ENCODE results near the gene CRTC1.

The CRTC1 gene

DNA sequence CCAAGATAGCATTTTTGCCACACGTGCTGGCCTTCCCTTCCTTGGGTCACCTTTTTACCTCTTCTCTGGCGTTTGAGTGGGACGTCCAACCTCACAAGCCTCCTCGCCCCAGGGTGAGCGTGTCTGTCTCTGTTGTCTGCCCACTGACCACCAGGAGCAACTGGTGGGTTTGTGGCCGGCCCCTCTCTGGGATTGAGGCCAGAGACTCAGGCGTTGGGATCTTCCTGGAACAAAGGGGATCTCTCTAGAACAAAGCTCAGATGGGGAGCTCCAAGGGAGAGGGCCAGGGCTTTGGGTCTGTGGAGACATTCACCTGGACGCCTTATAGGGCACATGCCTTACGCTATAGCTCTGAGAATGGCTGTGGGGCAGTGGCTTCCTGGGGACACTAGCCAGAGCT is 90.2 kb downstream of the CRTC1 start:
- TF ChIP-seq, protein P1, sequence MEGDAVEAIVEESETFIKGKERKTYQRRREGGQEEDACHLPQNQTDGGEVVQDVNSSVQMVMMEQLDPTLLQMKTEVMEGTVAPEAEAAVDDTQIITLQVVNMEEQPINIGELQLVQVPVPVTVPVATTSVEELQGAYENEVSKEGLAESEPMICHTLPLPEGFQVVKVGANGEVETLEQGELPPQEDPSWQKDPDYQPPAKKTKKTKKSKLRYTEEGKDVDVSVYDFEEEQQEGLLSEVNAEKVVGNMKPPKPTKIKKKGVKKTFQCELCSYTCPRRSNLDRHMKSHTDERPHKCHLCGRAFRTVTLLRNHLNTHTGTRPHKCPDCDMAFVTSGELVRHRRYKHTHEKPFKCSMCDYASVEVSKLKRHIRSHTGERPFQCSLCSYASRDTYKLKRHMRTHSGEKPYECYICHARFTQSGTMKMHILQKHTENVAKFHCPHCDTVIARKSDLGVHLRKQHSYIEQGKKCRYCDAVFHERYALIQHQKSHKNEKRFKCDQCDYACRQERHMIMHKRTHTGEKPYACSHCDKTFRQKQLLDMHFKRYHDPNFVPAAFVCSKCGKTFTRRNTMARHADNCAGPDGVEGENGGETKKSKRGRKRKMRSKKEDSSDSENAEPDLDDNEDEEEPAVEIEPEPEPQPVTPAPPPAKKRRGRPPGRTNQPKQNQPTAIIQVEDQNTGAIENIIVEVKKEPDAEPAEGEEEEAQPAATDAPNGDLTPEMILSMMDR (IDR thresholded peaks at IDR 0.05; ENCODE audit: low read depth, low read length) = no peak
- no peak overlapping the region for H3K4me3 ChIP-seq (replicated peaks in 1 of 2; ENCODE audit: low read depth in 2 of 2, low read length in 2 of 2)
- no peak for DNase-seq (ENCODE audit: low read depth in 2 of 2)

DNA sequence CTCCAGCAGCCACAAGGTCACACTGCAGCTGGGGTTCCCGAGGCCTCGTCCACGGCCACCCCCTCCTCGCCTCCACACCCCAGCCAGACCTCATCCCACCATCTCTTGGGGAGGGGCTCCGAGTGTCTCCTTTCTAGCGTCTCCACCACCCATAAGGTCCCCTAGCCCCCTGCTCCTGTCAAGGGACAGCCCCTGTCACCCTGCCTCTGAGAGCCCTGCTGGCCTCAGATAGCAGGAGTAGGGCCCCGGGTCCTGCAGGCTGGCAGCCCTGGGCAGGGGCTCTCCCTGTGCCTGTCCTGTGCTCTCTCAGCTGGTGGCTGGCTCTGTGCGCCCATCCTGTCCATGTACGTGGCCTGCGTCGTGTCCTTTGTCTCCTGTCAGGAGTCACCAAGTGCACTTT is 90.6 kb downstream of the CRTC1 start:
- TF ChIP-seq, protein P1 (IDR thresholded peaks at IDR 0.05; ENCODE audit: low read depth, low read length) = no peak
- no peak for DNase-seq (ENCODE audit: low read depth in 2 of 2)
- no peak overlapping the region for H3K4me3 ChIP-seq (replicated peaks in 1 of 2; ENCODE audit: low read depth in 2 of 2, low read length in 2 of 2)

DNA sequence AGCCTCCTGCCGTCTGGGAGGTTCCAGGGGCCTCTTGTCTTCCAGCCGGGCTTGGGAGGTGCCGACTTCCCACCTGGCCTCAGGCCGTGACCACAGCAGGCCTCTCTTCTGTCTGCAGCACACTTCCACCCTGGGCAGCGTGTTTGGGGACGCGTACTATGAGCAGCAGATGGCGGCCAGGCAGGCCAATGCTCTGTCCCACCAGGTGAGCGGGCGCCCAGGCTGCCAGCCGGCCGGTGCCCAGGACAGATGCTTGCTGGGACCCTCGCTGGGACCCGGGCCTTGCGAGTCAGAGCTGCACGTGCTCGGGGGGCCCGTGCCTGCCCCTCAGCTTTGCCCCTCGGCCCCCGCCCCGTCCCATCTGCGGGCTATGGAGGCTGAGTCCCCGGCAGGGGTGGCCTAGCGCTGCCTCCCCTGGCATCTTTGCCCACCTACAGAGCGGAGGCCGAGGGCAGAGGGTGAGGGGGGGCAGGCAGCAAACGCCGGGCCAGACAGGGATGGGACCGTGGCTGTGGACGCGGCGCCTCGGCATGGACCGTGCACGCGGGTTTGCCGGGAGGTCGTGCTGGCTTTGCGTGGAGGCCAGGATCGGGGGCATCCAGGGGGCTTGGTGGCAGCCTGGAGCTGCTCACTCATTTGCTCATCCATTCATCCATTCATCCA is 91.4 kb downstream of the CRTC1 start:
- TF ChIP-seq, protein P1 (IDR thresholded peaks at IDR 0.05; ENCODE audit: low read depth, low read length) = no peak
- no peak for DNase-seq (ENCODE audit: low read depth in 2 of 2)
- no peak overlapping the region for H3K4me3 ChIP-seq (replicated peaks in 1 of 2; ENCODE audit: low read depth in 2 of 2, low read length in 2 of 2)

DNA sequence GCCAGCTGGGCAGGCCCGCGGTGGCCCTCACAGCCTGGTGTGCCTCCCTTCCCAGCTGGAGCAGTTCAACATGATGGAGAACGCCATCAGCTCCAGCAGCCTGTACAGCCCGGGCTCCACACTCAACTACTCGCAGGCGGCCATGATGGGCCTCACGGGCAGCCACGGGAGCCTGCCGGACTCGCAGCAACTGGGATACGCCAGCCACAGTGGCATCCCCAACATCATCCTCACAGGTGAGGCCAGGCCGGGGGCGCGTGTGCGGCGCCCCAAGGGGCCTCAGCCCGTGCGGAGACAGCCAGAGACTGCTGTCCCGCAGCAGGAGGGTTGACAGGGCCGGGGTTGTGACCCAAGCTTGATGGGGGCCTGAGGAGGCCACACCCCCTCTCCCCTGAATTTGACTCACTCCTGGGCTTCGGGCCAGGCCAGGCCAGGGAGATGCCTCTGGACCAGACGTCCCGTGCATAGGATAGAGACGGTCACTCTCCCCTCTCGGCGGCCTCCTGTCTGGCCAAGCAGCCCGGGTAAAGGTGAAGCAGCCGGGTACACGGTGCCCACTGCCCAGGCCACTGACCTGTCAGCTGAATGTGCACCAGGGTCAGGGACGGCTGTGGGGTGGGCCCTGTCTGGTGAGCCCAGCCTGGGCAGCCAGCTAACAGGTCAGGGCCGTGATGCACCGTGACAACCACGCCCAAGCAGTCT is 92.3 kb downstream of the CRTC1 start:
- DNase-seq (ENCODE audit: low read depth in 2 of 2) = peak; percentile 28 to 69
- no peak overlapping the region for H3K4me3 ChIP-seq (replicated peaks in 1 of 2; ENCODE audit: low read depth in 2 of 2, low read length in 2 of 2)
- TF ChIP-seq, protein P1 (IDR thresholded peaks at IDR 0.05; ENCODE audit: low read depth, low read length) = no peak

DNA sequence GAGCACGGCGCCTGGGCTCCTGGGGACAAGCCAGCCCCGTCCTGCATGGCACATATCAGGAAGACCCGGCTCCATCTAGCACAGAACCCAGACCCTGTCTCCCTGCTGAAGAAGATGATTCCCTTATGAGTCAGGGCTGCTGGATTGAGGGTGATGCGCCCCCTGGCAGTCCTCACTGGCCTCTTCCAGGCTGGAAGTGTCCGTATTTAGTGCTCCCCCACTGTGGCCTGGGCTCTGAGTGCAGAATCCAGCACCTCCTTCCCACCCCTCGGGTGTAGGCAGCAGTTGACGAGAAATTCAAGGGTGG is 92.8 kb downstream of the CRTC1 start:
- TF ChIP-seq, protein P1 (IDR thresholded peaks at IDR 0.05; ENCODE audit: low read depth, low read length) = peak; percentile 47
- no peak overlapping the region for H3K4me3 ChIP-seq (replicated peaks in 1 of 2; ENCODE audit: low read depth in 2 of 2, low read length in 2 of 2)
- DNase-seq (ENCODE audit: low read depth in 2 of 2) = peak; percentile 45 to 58

DNA sequence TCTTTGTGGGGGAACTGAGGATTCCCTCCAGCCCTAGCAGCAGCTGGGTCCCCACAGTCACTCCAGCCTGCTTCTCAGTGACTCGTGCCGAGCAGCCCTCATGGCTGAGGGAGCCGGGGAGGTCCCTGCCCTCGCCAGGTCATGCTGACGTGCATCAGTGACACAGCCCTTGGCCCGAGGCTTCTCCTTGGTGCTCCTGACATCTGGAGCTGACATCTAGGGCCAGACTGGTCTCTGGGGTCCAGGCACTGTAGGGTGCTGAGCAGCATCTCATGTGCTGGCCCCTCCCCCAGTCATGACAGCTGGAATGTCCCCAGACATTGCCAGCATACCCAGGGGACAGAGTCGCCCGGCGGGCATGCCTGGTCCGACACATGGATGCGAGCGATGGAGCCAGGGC is 93.3 kb downstream of the CRTC1 start:
- no peak overlapping the region for H3K4me3 ChIP-seq (replicated peaks in 1 of 2; ENCODE audit: low read depth in 2 of 2, low read length in 2 of 2)
- TF ChIP-seq, protein P1 (IDR thresholded peaks at IDR 0.05; ENCODE audit: low read depth, low read length) = no peak
- peak in 1 of 2 donors; percentile 52 for DNase-seq (ENCODE audit: low read depth in 2 of 2)

Measured in cardiac fibroblast (primary cell).